Mesenchymal stem cell (in vitro differentiated cells and primary cell): ENCODE data around the gene ELFN1.

ENCODE experiments used
- DNase-seq: peaks from one replicate; pipeline ENCODE4 v3.0.0-alpha.2; 2013
- H2AFZ ChIP-seq: one replicate; pipeline ENCODE4 v1.6.1; 2013; ENCODE audit warnings: low read depth, mild to moderate bottlenecking, control low read depth, inconsistent platforms, low read length, moderate library complexity
- H2AK5ac ChIP-seq: 2 replicates; pipeline ENCODE4 v1.6.1; 2013; ENCODE audit warnings: low read length, moderate library complexity, mild to moderate bottlenecking, inconsistent platforms; ENCODE audit not compliant: severe bottlenecking
- H2BK120ac ChIP-seq: one replicate; pipeline ENCODE4 v1.6.1; 2013; ENCODE audit warnings: low read depth, mild to moderate bottlenecking, inconsistent platforms, low read length, moderate library complexity
- H2BK12ac ChIP-seq, 2 experiments: one replicate each; pipeline ENCODE4 v1.6.1; 2013; ENCODE audit warnings: inconsistent platforms in 2 of 2, low read length in 2 of 2, mild to moderate bottlenecking in 2 of 2, moderate library complexity in 2 of 2, control low read depth in 1 of 2
- H2BK15ac ChIP-seq: one replicate; pipeline ENCODE4 v1.6.1; 2013; ENCODE audit warnings: mild to moderate bottlenecking, low read depth, inconsistent platforms; ENCODE audit not compliant: poor library complexity, severe bottlenecking
- H2BK5ac ChIP-seq: 2 replicates; pipeline ENCODE4 v1.6.1; 2013; ENCODE audit warnings: low read depth, mild to moderate bottlenecking, low read length, control low read depth, inconsistent platforms; ENCODE audit not compliant: poor library complexity, severe bottlenecking
- H3K14ac ChIP-seq, 2 experiments: one replicate each; pipeline ENCODE4 v1.6.1; 2013; ENCODE audit warnings: inconsistent platforms in 2 of 2, low read length in 2 of 2, control low read depth in 1 of 2, mild to moderate bottlenecking in 1 of 2, moderate library complexity in 1 of 2
- H3K18ac ChIP-seq, 2 experiments: one replicate each; pipeline ENCODE4 v1.6.1; 2013; ENCODE audit warnings: inconsistent platforms in 2 of 2, low read length in 2 of 2, control low read depth in 1 of 2, low read depth in 1 of 2, mild to moderate bottlenecking in 1 of 2
- H3K23ac ChIP-seq, 2 experiments: one replicate each; pipeline ENCODE4 v1.6.1; 2013; ENCODE audit warnings: inconsistent platforms in 2 of 2, low read length in 2 of 2, mild to moderate bottlenecking in 2 of 2, moderate library complexity in 2 of 2, control low read depth in 1 of 2
- H3K27ac ChIP-seq: 2 replicates; pipeline ENCODE4 v1.5.1; 2013; ENCODE audit warnings: mild to moderate bottlenecking, moderate library complexity, low read length, control low read depth, inconsistent platforms; ENCODE audit not compliant: poor library complexity, severe bottlenecking
- H3K27me3 ChIP-seq, 2 experiments: 2 replicates each; pipeline versions ENCODE4 v1.6.1 to v1.7.0; 2013; ENCODE audit warnings: low read length in 2 of 2, mild to moderate bottlenecking in 2 of 2, moderate library complexity in 2 of 2, control low read depth in 1 of 2, inconsistent platforms in 1 of 2; ENCODE audit not compliant: control insufficient read depth in 1 of 2, insufficient read depth in 1 of 2
- H3K36me3 ChIP-seq, 2 experiments: 2 replicates each; pipeline versions ENCODE4 v1.6.1 to v1.7.0; 2013; ENCODE audit warnings: low read length in 2 of 2, control low read depth in 1 of 2, inconsistent platforms in 1 of 2, low read depth in 1 of 2, mild to moderate bottlenecking in 1 of 2; ENCODE audit not compliant: insufficient read depth in 2 of 2, control insufficient read depth in 1 of 2
- H3K4ac ChIP-seq, 2 experiments: one replicate each; pipeline ENCODE4 v1.6.1; 2013; ENCODE audit warnings: inconsistent platforms in 2 of 2, low read length in 2 of 2, mild to moderate bottlenecking in 2 of 2, moderate library complexity in 2 of 2, control low read depth in 1 of 2, low read depth in 1 of 2
- H3K4me1 ChIP-seq: 2 replicates; pipeline ENCODE4 v1.6.1; 2013; ENCODE audit warnings: low read depth, low read length, control low read depth; ENCODE audit not compliant: control insufficient read depth, insufficient read depth
- H3K4me2 ChIP-seq: 2 replicates; pipeline ENCODE4 v1.6.1; 2013; ENCODE audit warnings: low read length, mild to moderate bottlenecking, inconsistent platforms; ENCODE audit not compliant: poor library complexity, severe bottlenecking
- H3K4me3 ChIP-seq, 2 experiments: 2 replicates each; pipeline versions ENCODE4 v1.5.1 to v1.7.0; 2013; ENCODE audit warnings: low read length in 2 of 2, mild to moderate bottlenecking in 2 of 2, control low read depth in 1 of 2, low read depth in 1 of 2; ENCODE audit not compliant: insufficient read depth in 1 of 2
- H3K79me1 ChIP-seq: replicated peaks from 2 replicates; pipeline ENCODE4 v1.6.1; 2013; ENCODE audit warnings: mild to moderate bottlenecking, control low read depth, low read length, inconsistent platforms; ENCODE audit not compliant: poor library complexity, severe bottlenecking
- H3K9ac ChIP-seq: 2 replicates; pipeline ENCODE4 v1.7.0; 2013; ENCODE audit warnings: mild to moderate bottlenecking, low read length, moderate library complexity
- H3K9me3 ChIP-seq: 2 replicates; pipeline ENCODE4 v1.7.0; 2013; ENCODE audit warnings: mild to moderate bottlenecking, low read length; ENCODE audit not compliant: control insufficient read depth
- H4K8ac ChIP-seq: one replicate; pipeline ENCODE4 v1.6.1; 2013; ENCODE audit warnings: inconsistent platforms, mild to moderate bottlenecking, low read length, moderate library complexity
- H4K91ac ChIP-seq: one replicate; pipeline ENCODE4 v1.6.1; 2013; ENCODE audit warnings: mild to moderate bottlenecking, low read length, inconsistent platforms
- WGBS: methylation state at CpG from one replicate; pipeline ENCODE4 v1.1.7; 2013; ENCODE audit warnings: mixed read lengths; 5-methylcytosine and 5-hydroxymethylcytosine counted together

The ELFN1 gene

GRCh38 chr7:1732072-1732471, 62.0 kb downstream of the ELFN1 start:
- 85% methylated on average over 7 of the region's 7 CpGs for WGBS
- Histone ChIP-seq H2AK5ac (no peak overlapping the region), H3K27ac (no peak overlapping the region), H2AFZ (no peak overlapping the region), H3K27me3 (peaks cover 38 to 60% of the 10 kb centered on the region in 2 experiments), H3K79me1 (no peaks in the 10 kb centered on the region), H3K36me3 (no peaks in the 10 kb centered on the region), H2BK12ac (no peak overlapping the region), H3K18ac (no peak overlapping the region), H3K4ac (no peak overlapping the region), H2BK15ac (no peak overlapping the region), H3K14ac (no peak overlapping the region), H3K23ac (no peak overlapping the region), H4K91ac (no peak overlapping the region), H3K9ac (no peak overlapping the region), H4K8ac (no peak overlapping the region), H2BK120ac (no peak overlapping the region), H2BK5ac (no peak overlapping the region), H3K9me3 (peaks cover 15% of the 10 kb centered on the region), H3K4me2 (no peak overlapping the region), H3K4me1 (no peaks in the 10 kb centered on the region), H3K4me3 (no peak overlapping the region)
- no peak for DNase-seq

GRCh38 chr7:1732645-1733044, 62.6 kb downstream of the ELFN1 start:
- no peak overlapping the region for H3K14ac ChIP-seq
- no peak overlapping the region for H3K23ac ChIP-seq
- 93% methylated on average over 10 of the region's 10 CpGs for WGBS
- no peak overlapping the region for H2BK12ac ChIP-seq
- H3K9me3 ChIP-seq, result peaks cover 15% of the 10 kb centered on the region
- no peak overlapping the region for H4K8ac ChIP-seq
- no peaks in the 10 kb centered on the region for H3K79me1 ChIP-seq
- no peak overlapping the region for H2AK5ac ChIP-seq
- H3K4me1 ChIP-seq, result no peaks in the 10 kb centered on the region
- H2BK120ac ChIP-seq, result no peak overlapping the region
- H2AFZ ChIP-seq, result no peak overlapping the region
- no peak overlapping the region for H3K4ac ChIP-seq
- no peak for DNase-seq
- H3K36me3 ChIP-seq, result no peaks in the 10 kb centered on the region
- H3K27ac ChIP-seq, result no peak overlapping the region
- H3K4me3 ChIP-seq, result no peak overlapping the region
- H2BK15ac ChIP-seq, result no peak overlapping the region
- no peak overlapping the region for H3K9ac ChIP-seq
- no peak overlapping the region for H3K18ac ChIP-seq
- no peak overlapping the region for H4K91ac ChIP-seq
- H3K27me3 ChIP-seq, result peaks cover 39 to 60% of the 10 kb centered on the region in 2 experiments
- H3K4me2 ChIP-seq, result no peak overlapping the region
- H2BK5ac ChIP-seq, result no peak overlapping the region

- peaks cover 15% of the 10 kb centered on the region for H3K9me3 ChIP-seq
- WGBS, result 87% methylated on average over 19 of the region's 19 CpGs
- H3K27ac ChIP-seq, result no peak overlapping the region
- no peak overlapping the region for H2AFZ ChIP-seq
- peaks cover 38 to 58% of the 10 kb centered on the region in 2 experiments for H3K27me3 ChIP-seq
- H3K23ac ChIP-seq, result no peak overlapping the region
- H3K4me3 ChIP-seq, result no peak overlapping the region
- no peak overlapping the region for H4K91ac ChIP-seq
- H3K18ac ChIP-seq, result no peak overlapping the region
- H3K9ac ChIP-seq, result no peak overlapping the region
- no peak overlapping the region for H3K14ac ChIP-seq
- no peak overlapping the region for H2AK5ac ChIP-seq
- H2BK15ac ChIP-seq, result no peak overlapping the region
- no peak overlapping the region for H2BK12ac ChIP-seq
- no peaks in the 10 kb centered on the region for H3K4me1 ChIP-seq
- no peak for DNase-seq
- H3K79me1 ChIP-seq, result no peaks in the 10 kb centered on the region
- H4K8ac ChIP-seq, result no peak overlapping the region
- no peak overlapping the region for H3K4ac ChIP-seq
- no peak overlapping the region for H3K4me2 ChIP-seq
- H3K36me3 ChIP-seq, result no peaks in the 10 kb centered on the region
- no peak overlapping the region for H2BK120ac ChIP-seq
- H2BK5ac ChIP-seq, result no peak overlapping the region
These were observed 63.3 kb downstream of the ELFN1 start for GRCh38 chr7:1733206-1733907.

- Histone ChIP-seq H2BK12ac (no peak overlapping the region), H3K14ac (no peak overlapping the region), H2BK5ac (no peak overlapping the region), H3K36me3 (no peaks in the 10 kb centered on the region), H3K23ac (no peak overlapping the region), H3K9me3 (peaks cover 14% of the 10 kb centered on the region), H4K8ac (no peak overlapping the region), H3K18ac (no peak overlapping the region), H3K4me2 (no peak overlapping the region), H3K79me1 (no peaks in the 10 kb centered on the region), H3K27me3 (peaks cover 38 to 62% of the 10 kb centered on the region in 2 experiments), H3K27ac (no peak overlapping the region), H2AK5ac (no peak overlapping the region), H3K4me1 (peaks cover 2% of the 10 kb centered on the region), H2AFZ (no peak overlapping the region), H4K91ac (no peak overlapping the region), H3K9ac (no peak overlapping the region), H3K4me3 (no peak overlapping the region), H2BK120ac (no peak overlapping the region), H2BK15ac (no peak overlapping the region), H3K4ac (no peak overlapping the region)
- whole genome bisulfite sequencing, result 89% methylated on average over 16 of the region's 17 CpGs
- no peak for DNase-seq
These were observed 64.0 kb downstream of the ELFN1 start for GRCh38 chr7:1733908-1734730.
